Breast epithelium (tissue), 3 donors: ENCODE data around the gene SELENOK.

Experiments
- CTCF ChIP-seq, 3 donors: fragments of 450-650 bp; IDR thresholded peaks; one replicate each; pipeline ENCODE4 v1.5.1; 2016 to 2017; ENCODE audit warnings: antibody characterized with exemption in 3 of 3, mild to moderate bottlenecking in 3 of 3, moderate library complexity in 3 of 3
- POLR2AphosphoS5 ChIP-seq, 3 donors: sonication (generic); formaldehyde crosslinking; IDR thresholded peaks; one replicate each; pipeline ENCODE4 v1.6.1; 2017; ENCODE audit warnings: antibody characterized with exemption in 3 of 3

- TF ChIP-seq CTCF (IDR thresholded peaks at IDR 0.05) (no peak), POLR2AphosphoS5 (IDR thresholded peaks at IDR 0.05) (peak; percentile 89 to 99 (median 93))
Measured at GRCh38 chr3:53891497-53892285, at the start of gene SELENOK.
